Measurements from ENCODE around the gene ATP6V1B1.

DNA sequence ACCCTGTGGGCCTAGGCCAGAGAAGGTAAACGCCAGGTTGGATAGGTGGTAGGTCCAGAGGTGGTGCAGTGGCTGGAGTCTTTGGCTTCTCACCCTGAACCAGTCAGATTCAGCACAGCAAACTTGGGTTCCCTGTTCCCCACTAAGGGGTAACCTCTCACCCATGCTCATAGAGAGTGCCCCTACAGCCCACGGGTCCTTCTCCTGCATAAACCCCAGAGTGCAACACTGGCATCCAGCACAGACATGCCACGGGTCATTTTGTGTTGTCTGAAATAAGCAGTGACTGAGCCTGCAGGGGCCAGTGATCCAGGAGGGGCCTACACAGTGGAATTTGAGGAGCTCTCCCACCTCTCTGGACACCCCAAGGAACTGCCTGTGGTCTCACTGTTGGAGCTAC, 40.5 kb upstream of the ATP6V1B1 start:
- TF ChIP-seq, protein P1, sequence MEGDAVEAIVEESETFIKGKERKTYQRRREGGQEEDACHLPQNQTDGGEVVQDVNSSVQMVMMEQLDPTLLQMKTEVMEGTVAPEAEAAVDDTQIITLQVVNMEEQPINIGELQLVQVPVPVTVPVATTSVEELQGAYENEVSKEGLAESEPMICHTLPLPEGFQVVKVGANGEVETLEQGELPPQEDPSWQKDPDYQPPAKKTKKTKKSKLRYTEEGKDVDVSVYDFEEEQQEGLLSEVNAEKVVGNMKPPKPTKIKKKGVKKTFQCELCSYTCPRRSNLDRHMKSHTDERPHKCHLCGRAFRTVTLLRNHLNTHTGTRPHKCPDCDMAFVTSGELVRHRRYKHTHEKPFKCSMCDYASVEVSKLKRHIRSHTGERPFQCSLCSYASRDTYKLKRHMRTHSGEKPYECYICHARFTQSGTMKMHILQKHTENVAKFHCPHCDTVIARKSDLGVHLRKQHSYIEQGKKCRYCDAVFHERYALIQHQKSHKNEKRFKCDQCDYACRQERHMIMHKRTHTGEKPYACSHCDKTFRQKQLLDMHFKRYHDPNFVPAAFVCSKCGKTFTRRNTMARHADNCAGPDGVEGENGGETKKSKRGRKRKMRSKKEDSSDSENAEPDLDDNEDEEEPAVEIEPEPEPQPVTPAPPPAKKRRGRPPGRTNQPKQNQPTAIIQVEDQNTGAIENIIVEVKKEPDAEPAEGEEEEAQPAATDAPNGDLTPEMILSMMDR (IDR thresholded peaks at IDR 0.05; ENCODE audit: low read depth, low read length, poor library complexity, severe bottlenecking) = no peak
- no peak for TF ChIP-seq EZH2phosphoT487 (IDR thresholded peaks at IDR 0.05; ENCODE audit: borderline replicate concordance, low read length)

All from DOHH2 (cell line).